Glutamatergic neuron (in vitro differentiated cells): ENCODE measurements around the gene ADAMTS7. TPM values are rescaled to one million over a fixed set of nuclear protein-coding genes. Genes with fewer than 3 reads are reported as not detected.
"Not testable (repeated sequence)": the region's sequence is repeated elsewhere in the genome, so short reads cannot be mapped to it uniquely, and the experiment has no call there.

Source experiments
- DNase-seq: peaks from one replicate; pipeline ENCODE4 v3.0.0; 2022
- H3K27ac Mint-ChIP-seq: one replicate; pipeline ENCODE4 v1.8.0; 2020; ENCODE audit warnings: mild to moderate bottlenecking, mixed read lengths, inconsistent platforms; ENCODE audit not compliant: unreplicated experiment
- H3K27me3 Mint-ChIP-seq: one replicate; pipeline ENCODE4 v1.8.0; 2020; ENCODE audit warnings: mild to moderate bottlenecking, moderate library complexity, mixed read lengths, inconsistent platforms; ENCODE audit not compliant: unreplicated experiment
- H3K36me3 Mint-ChIP-seq: one replicate; pipeline ENCODE4 v1.8.0; 2020; ENCODE audit warnings: mild to moderate bottlenecking, mixed read lengths, inconsistent platforms; ENCODE audit not compliant: unreplicated experiment
- H3K4me1 Mint-ChIP-seq: one replicate; pipeline ENCODE4 v1.8.0; 2020; ENCODE audit warnings: mild to moderate bottlenecking, low read depth, mixed read lengths, inconsistent platforms; ENCODE audit not compliant: unreplicated experiment
- H3K4me3 Mint-ChIP-seq: one replicate; pipeline ENCODE4 v1.8.0; 2020; ENCODE audit warnings: mild to moderate bottlenecking, mixed read lengths, inconsistent platforms; ENCODE audit not compliant: unreplicated experiment
- H3K9me3 Mint-ChIP-seq: one replicate; pipeline ENCODE4 v1.8.0; 2020; ENCODE audit warnings: mild to moderate bottlenecking, moderate library complexity, mixed read lengths, inconsistent platforms; ENCODE audit not compliant: unreplicated experiment
- CTCF ChIP-seq: fragments of 200-600 bp; sonication (generic); IDR thresholded peaks from one replicate; pipeline ENCODE4 v1.5.0; 2021; ENCODE audit not compliant: partially characterized antibody, unreplicated experiment
- total RNA-seq: library from RNA; stranded (reverse); fragmentation: NEBNext Ultra II Directional; extraction: Animal tissue kit (Norgen Biotek cat#: 25700); gene quantifications from one replicate; pipeline ENCODE4 v1.2.1, GENCODE V29; 2021; ENCODE audit not compliant: unreplicated experiment

Gene ADAMTS7
- total RNA-seq, 1 donor from 2014 or later = 181 TPM

- TF ChIP-seq CTCF = no peak
- Mint-ChIP-seq H3K9me3 (peaks cover 3% of the 10 kb centered on the region), H3K4me1 (peaks cover 3% of the 10 kb centered on the region), H3K27me3 (peaks cover 4% of the 10 kb centered on the region), H3K4me3 (no peak overlapping the region), H3K36me3 (no peaks in the 10 kb centered on the region), H3K27ac (no peak overlapping the region)
- DNase-seq = no peak
Observed at GRCh38 chr15:78740904-78741274, 70.4 kb downstream of the ADAMTS7 start.

- H3K27ac Mint-ChIP-seq = no peak overlapping the region
- H3K4me3 Mint-ChIP-seq = no peak overlapping the region
- peaks cover 4% of the 10 kb centered on the region for H3K27me3 Mint-ChIP-seq
- peaks cover 3% of the 10 kb centered on the region for H3K9me3 Mint-ChIP-seq
- TF ChIP-seq CTCF = peak; percentile 50
- H3K36me3 Mint-ChIP-seq = no peaks in the 10 kb centered on the region
- peaks cover 3% of the 10 kb centered on the region for H3K4me1 Mint-ChIP-seq
- DNase-seq = peak; percentile 86
Observed at GRCh38 chr15:78739996-78740903, 71.0 kb downstream of the ADAMTS7 start.

- TF ChIP-seq CTCF = no peak
- DNase-seq = no peak
- H3K4me1 Mint-ChIP-seq = peaks cover 8% of the 10 kb centered on the region
- H3K36me3 Mint-ChIP-seq = peaks cover 4% of the 10 kb centered on the region
- peaks cover 3% of the 10 kb centered on the region for H3K9me3 Mint-ChIP-seq
- H3K27me3 Mint-ChIP-seq = peaks cover 7% of the 10 kb centered on the region
- H3K27ac Mint-ChIP-seq = no peak overlapping the region
- H3K4me3 Mint-ChIP-seq = no peak overlapping the region
Observed at GRCh38 chr15:78739206-78739605, 72.1 kb downstream of the ADAMTS7 start.

- H3K4me3 Mint-ChIP-seq, H3K36me3 Mint-ChIP-seq, H3K27me3 Mint-ChIP-seq, H3K9me3 Mint-ChIP-seq, H3K27ac Mint-ChIP-seq: not testable (repeated sequence)
- H3K4me1 Mint-ChIP-seq = peaks cover 13% of the 10 kb centered on the region
- TF ChIP-seq CTCF = peak; percentile 77
- DNase-seq = peak; percentile 81
Observed at GRCh38 chr15:78737931-78738558, 73.2 kb downstream of the ADAMTS7 start.

GRCh38 chr15:78737187-78737820 lies 74.0 kb downstream of the ADAMTS7 start:
- peaks cover 3% of the 10 kb centered on the region for H3K9me3 Mint-ChIP-seq
- DNase-seq = no peak
- peaks cover 17% of the 10 kb centered on the region for H3K4me1 Mint-ChIP-seq
- no peak overlapping the region for H3K4me3 Mint-ChIP-seq
- peaks cover 7% of the 10 kb centered on the region for H3K27me3 Mint-ChIP-seq
- TF ChIP-seq CTCF = no peak
- H3K36me3 Mint-ChIP-seq = peaks cover 4% of the 10 kb centered on the region
- H3K27ac Mint-ChIP-seq = no peak overlapping the region

- DNase-seq, H3K9me3 Mint-ChIP-seq, H3K27me3 Mint-ChIP-seq, H3K27ac Mint-ChIP-seq, H3K4me3 Mint-ChIP-seq, H3K36me3 Mint-ChIP-seq: not testable (repeated sequence)
- peaks cover 17% of the 10 kb centered on the region for H3K4me1 Mint-ChIP-seq
Observed at GRCh38 chr15:78736286-78736685, 75.0 kb downstream of the ADAMTS7 start.
